ENCODE data around the gene FAN1. TPM values are rescaled to one million over a fixed set of nuclear protein-coding genes. Genes with fewer than 3 reads are reported as not detected.

The FAN1 gene
- total and polyA plus RNA-seq, 9 of the 15 experiments (the other 6 are each of a cell fraction or from before 2014, with no cell fraction given), result 1.5 to 16.8 (median 12.0) TPM

- Histone ChIP-seq H3K4me3 (no peak overlapping the region), H3K27me3 (ENCODE audit: control insufficient read depth in 2 of 2, insufficient read depth in 2 of 2, low read length in 2 of 2) (no peaks in the 10 kb centered on the region), H3K27ac (ENCODE audit: extremely low read depth, low read depth, low read length) (no peak overlapping the region), H3K9me1 (ENCODE audit: control insufficient read depth, insufficient read depth, low read length) (no peaks in the 10 kb centered on the region), H3K4me2 (ENCODE audit: insufficient read depth, low read length) (no peak overlapping the region), H3K36me3 (ENCODE audit: control insufficient read depth, insufficient read depth, low read length) (peaks cover 8% of the 10 kb centered on the region), H3K9ac (ENCODE audit: insufficient read depth in 1 of 2, low read depth in 2 of 2, low read length in 2 of 2) (no peak overlapping the region), H3K9me3 (replicated peaks; ENCODE audit: control insufficient read depth, insufficient read depth, low read depth, low read length) (no peaks in the 10 kb centered on the region), H3K4me1 (replicated peaks in 1 of 2; ENCODE audit: control insufficient read depth in 2 of 2, insufficient read depth in 2 of 2, low read length in 2 of 2) (no peaks in the 10 kb centered on the region), H4K20me1 (replicated peaks; ENCODE audit: control insufficient read depth, insufficient read depth, low read length) (no peaks in the 10 kb centered on the region), H3K79me2 (ENCODE audit: control insufficient read depth, insufficient read depth, low read length) (no peaks in the 10 kb centered on the region), H2AFZ (ENCODE audit: low read depth, low read length) (no peak overlapping the region)
- WGBS (ENCODE audit: insufficient coverage, low coverage, missing lambda C conversion rate), result 53% methylated on average over 3 of the region's 3 CpGs
- TF ChIP-seq ZNF696 (CRISPR knock-in tag; conservative IDR thresholded peaks at IDR 0.05) (no peak), ZNF165 (CRISPR knock-in tag; IDR thresholded peaks at IDR 0.05; ENCODE audit: borderline replicate concordance) (no peak)
- ChIA-PET POLR2A (no interaction called here), CTCF (ENCODE audit: low intra/inter-chr PET ratio) (no interaction called here)
- intact Hi-C loops (cut with micrococcal nuclease) (no loop called here), in situ Hi-C loops (cut with MboI) (no loop called here)
- ATAC-seq, result no peak
- no peak for FAIRE-seq
- BruUV-seq (replicated peaks), result no TSS peak
- no peak for DNase-seq (ENCODE audit: extremely low read depth in 1 of 4, low spot score in 3 of 4)
These were observed 60.0 kb downstream of the FAN1 start for GRCh38 chr15:30963681-30964080.

GRCh38 chr15:30969724-30970123 lies 66.0 kb downstream of the FAN1 start:
- TF ChIP-seq DIDO1 (tag; IDR thresholded peaks at IDR 0.05; ENCODE audit: low read depth) (no peak), RHOXF2B (CRISPR knock-in tag; conservative IDR thresholded peaks at IDR 0.05) (no peak), CBFA2T3 (IDR thresholded peaks at IDR 0.05) (no peak), E2F8 (IDR thresholded peaks at IDR 0.05; ENCODE audit: low read depth, partially characterized antibody) (no peak), NEUROD1 (IDR thresholded peaks at IDR 0.05; ENCODE audit: borderline replicate concordance, low read depth, low read length, partially characterized antibody) (no peak), SRF (CRISPR knock-in tag; IDR thresholded peaks at IDR 0.05) (no peak)
- TF ChIP-seq, protein P1, sequence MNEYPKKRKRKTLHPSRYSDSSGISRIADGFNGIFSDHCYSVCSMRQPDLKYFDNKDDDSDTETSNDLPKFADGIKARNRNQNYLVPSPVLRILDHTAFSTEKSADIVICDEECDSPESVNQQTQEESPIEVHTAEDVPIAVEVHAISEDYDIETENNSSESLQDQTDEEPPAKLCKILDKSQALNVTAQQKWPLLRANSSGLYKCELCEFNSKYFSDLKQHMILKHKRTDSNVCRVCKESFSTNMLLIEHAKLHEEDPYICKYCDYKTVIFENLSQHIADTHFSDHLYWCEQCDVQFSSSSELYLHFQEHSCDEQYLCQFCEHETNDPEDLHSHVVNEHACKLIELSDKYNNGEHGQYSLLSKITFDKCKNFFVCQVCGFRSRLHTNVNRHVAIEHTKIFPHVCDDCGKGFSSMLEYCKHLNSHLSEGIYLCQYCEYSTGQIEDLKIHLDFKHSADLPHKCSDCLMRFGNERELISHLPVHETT (CRISPR knock-in tag; conservative IDR thresholded peaks at IDR 0.05 in 1 of 2, IDR thresholded peaks at IDR 0.05 in 1 of 2), result no peak
- Histone ChIP-seq H3K9me1 (ENCODE audit: control insufficient read depth, insufficient read depth, low read length) (no peaks in the 10 kb centered on the region), H3K27ac (ENCODE audit: extremely low read depth, low read depth, low read length) (no peak overlapping the region), H3K27me3 (ENCODE audit: control insufficient read depth in 2 of 2, insufficient read depth in 2 of 2, low read length in 2 of 2) (no peaks in the 10 kb centered on the region), H3K4me1 (replicated peaks in 1 of 2; ENCODE audit: control insufficient read depth in 2 of 2, insufficient read depth in 2 of 2, low read length in 2 of 2) (no peaks in the 10 kb centered on the region), H3K79me2 (ENCODE audit: control insufficient read depth, insufficient read depth, low read length) (no peaks in the 10 kb centered on the region), H4K20me1 (replicated peaks; ENCODE audit: control insufficient read depth, insufficient read depth, low read length) (no peaks in the 10 kb centered on the region), H2AFZ (ENCODE audit: low read depth, low read length) (no peak overlapping the region), H3K9me3 (replicated peaks; ENCODE audit: control insufficient read depth, insufficient read depth, low read depth, low read length) (no peaks in the 10 kb centered on the region), H3K4me3 (no peak overlapping the region), H3K36me3 (ENCODE audit: control insufficient read depth, insufficient read depth, low read length) (peaks cover 10% of the 10 kb centered on the region), H3K9ac (ENCODE audit: insufficient read depth in 1 of 2, low read depth in 2 of 2, low read length in 2 of 2) (no peak overlapping the region), H3K4me2 (ENCODE audit: insufficient read depth, low read length) (no peak overlapping the region)
- CTCF ChIA-PET (ENCODE audit: low intra/inter-chr PET ratio), result no interaction called here
- FAIRE-seq, result no peak
- no peak for DNase-seq (ENCODE audit: extremely low read depth in 1 of 4, low spot score in 3 of 4)
- ATAC-seq, result no peak
- intact Hi-C loops (cut with micrococcal nuclease), result no loop called here
- POLR2A ChIA-PET, result interaction anchor here (0.6 to 2.6 kb wide), 2 partner anchors 8 to 19 kb away, joined by 3 to 9 read pairs; no protein-coding TSS in a partner anchor
- no TSS peak for BruUV-seq (replicated peaks)
- in situ Hi-C loops (cut with MboI), result no loop called here
- 100% methylated on average over 2 of the region's 2 CpGs for WGBS (ENCODE audit: insufficient coverage, low coverage, missing lambda C conversion rate)
